ENCODE data around the gene TFEB.

The TFEB gene

GRCh38 chr6:41670703-41671360, 64.6 kb downstream of the TFEB start:
- peaks cover 3% of the 10 kb centered on the region; the same call in 1 of the 2 replicates for H3K9me3 ChIP-seq (ENCODE audit: control insufficient read depth, insufficient read depth, low read length)
- no peaks in the 10 kb centered on the region for H3K36me3 ChIP-seq (ENCODE audit: insufficient read depth, low read length)
- H3K4me1 ChIP-seq (ENCODE audit: insufficient read depth, low read length): no peaks in the 10 kb centered on the region
- H3K9ac ChIP-seq (ENCODE audit: low read depth, low read length): no peak overlapping the region

- no peaks in the 10 kb centered on the region for H3K4me1 ChIP-seq (ENCODE audit: insufficient read depth, low read length)
- H3K9me3 ChIP-seq (ENCODE audit: control insufficient read depth, insufficient read depth, low read length): peaks cover 3% of the 10 kb centered on the region; the same call in 1 of the 2 replicates
- no peak overlapping the region for H3K9ac ChIP-seq (ENCODE audit: low read depth, low read length)
- no peaks in the 10 kb centered on the region for H3K36me3 ChIP-seq (ENCODE audit: insufficient read depth, low read length)
Observed at GRCh38 chr6:41668968-41669367, 66.4 kb downstream of the TFEB start.

- Histone ChIP-seq H3K36me3 (ENCODE audit: insufficient read depth, low read length) (no peaks in the 10 kb centered on the region), H3K4me1 (ENCODE audit: insufficient read depth, low read length) (no peaks in the 10 kb centered on the region; the same call in 1 of the 2 replicates), H3K9me3 (ENCODE audit: control insufficient read depth, insufficient read depth, low read length) (peaks cover 3% of the 10 kb centered on the region; the same call in 1 of the 2 replicates), H3K9ac (ENCODE audit: low read depth, low read length) (no peak overlapping the region)
Observed at GRCh38 chr6:41667195-41667594, 68.2 kb downstream of the TFEB start.

- no peak overlapping the region for H3K9ac ChIP-seq (ENCODE audit: low read depth, low read length)
- H3K9me3 ChIP-seq (ENCODE audit: control insufficient read depth, insufficient read depth, low read length): peaks cover 3% of the 10 kb centered on the region; the same call in 1 of the 2 replicates
- no peaks in the 10 kb centered on the region; the same call in 1 of the 2 replicates for H3K4me1 ChIP-seq (ENCODE audit: insufficient read depth, low read length)
- no peaks in the 10 kb centered on the region for H3K36me3 ChIP-seq (ENCODE audit: insufficient read depth, low read length)
Observed at GRCh38 chr6:41664271-41664670, 71.1 kb downstream of the TFEB start.

- no peaks in the 10 kb centered on the region; the same call in 1 of the 2 replicates for H3K4me1 ChIP-seq (ENCODE audit: insufficient read depth, low read length)
Observed at GRCh38 chr6:41663568-41663967, 71.8 kb downstream of the TFEB start.

GRCh38 chr6:41659935-41660334, 75.5 kb downstream of the TFEB start:
- H3K9ac ChIP-seq (ENCODE audit: low read depth, low read length): no peak overlapping the region
- no peaks in the 10 kb centered on the region for H3K36me3 ChIP-seq (ENCODE audit: insufficient read depth, low read length)
- H3K4me1 ChIP-seq (ENCODE audit: insufficient read depth, low read length): peaks cover 13% of the 10 kb centered on the region
- H3K9me3 ChIP-seq (ENCODE audit: control insufficient read depth, insufficient read depth, low read length): no peaks in the 10 kb centered on the region

More at GRCh38 chr6:41663568-41663967, 71.8 kb downstream of the TFEB start:
- Histone ChIP-seq H3K36me3 (ENCODE audit: insufficient read depth, low read length) (no peaks in the 10 kb centered on the region), H3K9me3 (ENCODE audit: control insufficient read depth, insufficient read depth, low read length) (peaks cover 3% of the 10 kb centered on the region; the same call in 1 of the 2 replicates), H3K9ac (ENCODE audit: low read depth, low read length) (no peak overlapping the region)

GRCh38 chr6:41658636-41659035, 76.8 kb downstream of the TFEB start:
- H3K4me1 ChIP-seq (ENCODE audit: insufficient read depth, low read length): peaks cover 13% of the 10 kb centered on the region
- H3K36me3 ChIP-seq (ENCODE audit: insufficient read depth, low read length): no peaks in the 10 kb centered on the region
- no peaks in the 10 kb centered on the region for H3K9me3 ChIP-seq (ENCODE audit: control insufficient read depth, insufficient read depth, low read length)
- no peak overlapping the region for H3K9ac ChIP-seq (ENCODE audit: low read depth, low read length)

GRCh38 chr6:41657131-41658094, 78.0 kb downstream of the TFEB start:
- Histone ChIP-seq H3K36me3 (ENCODE audit: insufficient read depth, low read length) (no peaks in the 10 kb centered on the region), H3K4me1 (ENCODE audit: insufficient read depth, low read length) (peaks cover 13% of the 10 kb centered on the region), H3K9me3 (ENCODE audit: control insufficient read depth, insufficient read depth, low read length) (no peaks in the 10 kb centered on the region), H3K9ac (ENCODE audit: low read depth, low read length) (no peak overlapping the region)

GRCh38 chr6:41656002-41656691, 79.3 kb downstream of the TFEB start:
- H3K36me3 ChIP-seq (ENCODE audit: insufficient read depth, low read length): no peaks in the 10 kb centered on the region
- H3K9me3 ChIP-seq (ENCODE audit: control insufficient read depth, insufficient read depth, low read length): no peaks in the 10 kb centered on the region
- H3K4me1 ChIP-seq (ENCODE audit: insufficient read depth, low read length): peaks cover 13% of the 10 kb centered on the region
- no peak overlapping the region for H3K9ac ChIP-seq (ENCODE audit: low read depth, low read length)

- peaks cover 13% of the 10 kb centered on the region for H3K4me1 ChIP-seq (ENCODE audit: insufficient read depth, low read length)
- no peaks in the 10 kb centered on the region for H3K9me3 ChIP-seq (ENCODE audit: control insufficient read depth, insufficient read depth, low read length)
- H3K36me3 ChIP-seq (ENCODE audit: insufficient read depth, low read length): no peaks in the 10 kb centered on the region
- H3K9ac ChIP-seq (ENCODE audit: low read depth, low read length): no peak overlapping the region
Observed at GRCh38 chr6:41655646-41656001, 79.8 kb downstream of the TFEB start.

GRCh38 chr6:41655176-41655575, 80.2 kb downstream of the TFEB start:
- Histone ChIP-seq H3K36me3 (ENCODE audit: insufficient read depth, low read length) (no peaks in the 10 kb centered on the region), H3K9ac (ENCODE audit: low read depth, low read length) (no peak overlapping the region)

GRCh38 chr6:41654698-41655151, 80.7 kb downstream of the TFEB start:
- peaks cover 13% of the 10 kb centered on the region for H3K4me1 ChIP-seq (ENCODE audit: insufficient read depth, low read length)
- no peak overlapping the region for H3K9ac ChIP-seq (ENCODE audit: low read depth, low read length)
- no peaks in the 10 kb centered on the region for H3K9me3 ChIP-seq (ENCODE audit: control insufficient read depth, insufficient read depth, low read length)
- H3K36me3 ChIP-seq (ENCODE audit: insufficient read depth, low read length): no peaks in the 10 kb centered on the region; the same call in 1 of the 2 replicates

More at GRCh38 chr6:41655176-41655575, 80.2 kb downstream of the TFEB start:
- Histone ChIP-seq H3K9me3 (ENCODE audit: control insufficient read depth, insufficient read depth, low read length) (no peaks in the 10 kb centered on the region), H3K4me1 (ENCODE audit: insufficient read depth, low read length) (peaks cover 13% of the 10 kb centered on the region)

GRCh38 chr6:41654151-41654697, 81.2 kb downstream of the TFEB start:
- peaks cover 13% of the 10 kb centered on the region for H3K4me1 ChIP-seq (ENCODE audit: insufficient read depth, low read length)
- no peaks in the 10 kb centered on the region; the same call in 1 of the 2 replicates for H3K36me3 ChIP-seq (ENCODE audit: insufficient read depth, low read length)
- H3K9ac ChIP-seq (ENCODE audit: low read depth, low read length): no peak overlapping the region
- no peaks in the 10 kb centered on the region for H3K9me3 ChIP-seq (ENCODE audit: control insufficient read depth, insufficient read depth, low read length)

GRCh38 chr6:41653691-41654090, 81.7 kb downstream of the TFEB start:
- H3K9ac ChIP-seq (ENCODE audit: low read depth, low read length): no peak overlapping the region
- H3K4me1 ChIP-seq (ENCODE audit: insufficient read depth, low read length): peaks cover 13% of the 10 kb centered on the region
- no peaks in the 10 kb centered on the region for H3K9me3 ChIP-seq (ENCODE audit: control insufficient read depth, insufficient read depth, low read length)
- no peaks in the 10 kb centered on the region; the same call in 1 of the 2 replicates for H3K36me3 ChIP-seq (ENCODE audit: insufficient read depth, low read length)
